BJ (cell line): ENCODE results near the gene SLX4IP. TPM values are rescaled to one million over a fixed set of nuclear protein-coding genes. Genes with fewer than 3 reads are reported as not detected.

Experiments
- CTCF ChIA-PET: fragments of 350-600 bp; formaldehyde crosslinking; extraction: SDS; loops from one replicate; lab custom pipeline; 2021; ENCODE audit warnings: antibody characterized with exemption, inconsistent platforms; lab: Yijun Ruan, JAX
- POLR2A ChIA-PET: fragments of 300-600 bp; sonication (Branson Sonifier 250); formaldehyde crosslinking; extraction: SDS; loops from one replicate; lab custom pipeline; 2021; ENCODE audit warnings: antibody characterized with exemption; lab: Charles Lee
- DNase-seq: peaks from one replicate; pipeline ENCODE4 v3.0.0-alpha.2; 2011; ENCODE audit warnings: low read depth
- H3K27me3 ChIP-seq: 2 replicates; pipeline ENCODE4 v1.6.0; 2011; ENCODE audit warnings: low read length; ENCODE audit not compliant: control insufficient read depth, insufficient read depth
- H3K36me3 ChIP-seq: 2 replicates; pipeline ENCODE4 v1.5.1; 2011; ENCODE audit warnings: low read length; ENCODE audit not compliant: control insufficient read depth, insufficient read depth
- H3K4me3 ChIP-seq: 2 replicates; pipeline ENCODE4 v1.5.1; 2011; ENCODE audit warnings: low read depth, mild to moderate bottlenecking, control low read depth, low read length
- polyA plus RNA-seq: library from polyadenylated mRNA; depleted of rRNA; stranded (reverse); fragments of >200 nt; gene quantifications from 2 replicates; pipeline ENCODE4 v1.2.3, GENCODE V29; 2011
- TF ChIP-seq, protein P1 (sequence below): IDR thresholded peaks from 2 replicates; pipeline ENCODE4 v1.5.1; 2011; ENCODE audit warnings: low read depth, mild to moderate bottlenecking, control low read depth, inconsistent platforms, low read length, moderate library complexity; ENCODE audit not compliant: insufficient read depth

SLX4IP gene
- polyA plus RNA-seq, 1 experiment, result 1.6 TPM

DNA sequence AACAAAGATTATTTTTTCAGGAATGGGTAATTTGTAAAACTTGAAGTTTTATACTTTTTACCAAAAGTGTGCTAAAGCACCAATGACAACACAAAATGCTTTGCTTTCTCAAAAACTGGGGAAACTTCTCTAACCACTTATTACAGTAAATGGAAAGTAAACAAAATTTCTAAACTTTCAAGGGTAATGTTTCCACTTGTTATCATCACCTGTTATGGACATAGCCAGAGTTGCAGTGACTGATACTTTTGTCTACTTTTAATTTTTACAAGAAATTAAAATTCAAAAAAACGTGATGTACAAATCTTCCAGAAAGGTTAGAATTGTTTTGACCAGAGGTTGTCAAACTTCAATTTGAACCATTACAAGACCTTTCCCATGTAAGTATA lies 138.8 kb downstream of the SLX4IP start:
- no peaks in the 10 kb centered on the region for H3K27me3 ChIP-seq
- DNase-seq, result no peak
- H3K4me3 ChIP-seq, result no peak overlapping the region
- H3K36me3 ChIP-seq, result no peaks in the 10 kb centered on the region
- ChIA-PET CTCF (no interaction called here), POLR2A (no interaction called here)
- TF ChIP-seq, protein P1, sequence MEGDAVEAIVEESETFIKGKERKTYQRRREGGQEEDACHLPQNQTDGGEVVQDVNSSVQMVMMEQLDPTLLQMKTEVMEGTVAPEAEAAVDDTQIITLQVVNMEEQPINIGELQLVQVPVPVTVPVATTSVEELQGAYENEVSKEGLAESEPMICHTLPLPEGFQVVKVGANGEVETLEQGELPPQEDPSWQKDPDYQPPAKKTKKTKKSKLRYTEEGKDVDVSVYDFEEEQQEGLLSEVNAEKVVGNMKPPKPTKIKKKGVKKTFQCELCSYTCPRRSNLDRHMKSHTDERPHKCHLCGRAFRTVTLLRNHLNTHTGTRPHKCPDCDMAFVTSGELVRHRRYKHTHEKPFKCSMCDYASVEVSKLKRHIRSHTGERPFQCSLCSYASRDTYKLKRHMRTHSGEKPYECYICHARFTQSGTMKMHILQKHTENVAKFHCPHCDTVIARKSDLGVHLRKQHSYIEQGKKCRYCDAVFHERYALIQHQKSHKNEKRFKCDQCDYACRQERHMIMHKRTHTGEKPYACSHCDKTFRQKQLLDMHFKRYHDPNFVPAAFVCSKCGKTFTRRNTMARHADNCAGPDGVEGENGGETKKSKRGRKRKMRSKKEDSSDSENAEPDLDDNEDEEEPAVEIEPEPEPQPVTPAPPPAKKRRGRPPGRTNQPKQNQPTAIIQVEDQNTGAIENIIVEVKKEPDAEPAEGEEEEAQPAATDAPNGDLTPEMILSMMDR, result no peak

DNA sequence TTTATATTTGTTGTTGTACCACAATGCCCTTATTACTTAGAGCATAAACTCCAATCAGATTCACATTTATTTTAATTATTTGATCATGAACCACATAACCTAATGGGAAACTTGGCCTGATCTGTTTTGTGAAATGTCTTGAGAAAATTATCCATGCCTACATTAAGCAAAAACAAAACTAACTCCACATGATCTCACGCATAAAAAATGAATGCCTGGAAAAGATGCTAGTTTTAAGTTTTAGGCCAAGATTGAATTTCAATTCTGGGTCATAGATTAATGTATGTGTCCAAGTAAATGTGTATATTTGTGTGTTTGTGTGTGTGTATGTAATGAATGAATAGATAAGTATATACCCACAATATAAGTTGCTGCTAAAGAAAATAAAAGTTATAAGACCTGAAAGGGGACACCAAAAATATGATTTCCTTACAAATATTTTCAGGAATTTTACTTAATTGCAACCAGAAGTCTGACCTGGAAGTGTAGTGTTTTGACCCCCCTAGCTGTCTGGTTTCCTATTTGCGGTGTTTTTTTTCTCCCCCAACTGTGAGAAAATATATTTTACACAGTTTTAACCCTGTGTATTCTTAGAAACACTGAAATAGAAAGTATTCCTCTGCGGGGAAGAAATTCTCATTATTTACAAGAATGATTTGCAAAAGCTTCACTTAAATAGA lies 141.4 kb downstream of the SLX4IP start:
- POLR2A ChIA-PET, result no interaction called here
- CTCF ChIA-PET, result interaction anchor here (0.6 to 1.2 kb wide), 3 partner anchors 11 to 72 kb away, joined by 3 to 4 read pairs (median 3); no protein-coding TSS in a partner anchor
- TF ChIP-seq, protein P1, result no peak
- no peak for DNase-seq
- no peak overlapping the region for H3K4me3 ChIP-seq
- no peaks in the 10 kb centered on the region; the same call in 1 of the 2 replicates for H3K27me3 ChIP-seq
- H3K36me3 ChIP-seq, result no peaks in the 10 kb centered on the region

DNA sequence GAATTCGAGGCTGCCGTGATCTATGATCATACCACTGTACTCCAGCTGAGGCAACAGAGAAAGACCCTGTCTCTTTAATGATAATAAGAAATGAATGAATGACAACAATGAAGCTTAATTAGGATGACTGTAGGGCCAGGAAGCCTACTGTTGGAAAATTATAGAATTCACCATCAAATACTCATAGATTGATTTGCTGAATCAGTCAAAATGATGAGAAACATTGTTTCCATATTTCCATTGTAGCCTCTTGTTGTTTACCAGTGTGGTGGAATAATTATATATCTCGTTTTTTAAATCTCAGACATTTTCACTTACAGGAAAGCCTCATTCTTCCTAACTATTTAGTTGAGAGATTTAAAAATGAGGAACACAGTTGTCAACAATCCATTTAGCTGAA lies 142.5 kb downstream of the SLX4IP start:
- POLR2A ChIA-PET, result no interaction called here
- TF ChIP-seq, protein P1, result no peak
- H3K36me3 ChIP-seq, result no peaks in the 10 kb centered on the region
- no peak overlapping the region for H3K4me3 ChIP-seq
- CTCF ChIA-PET, result interaction anchor here (0.8 kb wide), 1 partner anchor 12 kb away, joined by 4 read pairs; no protein-coding TSS in a partner anchor
- no peak for DNase-seq
- no peaks in the 10 kb centered on the region; the same call in 1 of the 2 replicates for H3K27me3 ChIP-seq

DNA sequence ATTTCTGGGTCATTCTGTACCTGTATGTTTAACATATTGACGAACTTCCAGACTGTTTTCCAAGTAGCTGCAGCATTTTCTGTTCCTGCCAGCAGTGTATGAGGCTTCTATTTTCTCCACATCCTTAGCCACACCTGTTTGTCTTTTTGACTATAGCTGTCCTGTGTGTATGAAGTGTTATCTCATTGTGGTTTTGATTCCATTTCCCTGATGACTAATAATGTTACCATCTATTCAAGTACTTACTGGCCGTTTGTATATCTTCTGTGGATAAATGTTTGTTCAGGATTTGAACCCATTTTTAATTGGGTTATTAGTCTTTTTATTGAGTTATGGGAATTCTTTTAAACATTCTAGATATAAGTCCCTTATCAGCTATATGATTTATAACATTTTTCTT lies 143.5 kb downstream of the SLX4IP start:
- CTCF ChIA-PET, result no interaction called here
- H3K36me3 ChIP-seq, result no peaks in the 10 kb centered on the region
- no peaks in the 10 kb centered on the region; the same call in 1 of the 2 replicates for H3K27me3 ChIP-seq
- TF ChIP-seq, protein P1, result no peak
- no peak for DNase-seq
- POLR2A ChIA-PET, result no interaction called here
- no peak overlapping the region for H3K4me3 ChIP-seq

DNA sequence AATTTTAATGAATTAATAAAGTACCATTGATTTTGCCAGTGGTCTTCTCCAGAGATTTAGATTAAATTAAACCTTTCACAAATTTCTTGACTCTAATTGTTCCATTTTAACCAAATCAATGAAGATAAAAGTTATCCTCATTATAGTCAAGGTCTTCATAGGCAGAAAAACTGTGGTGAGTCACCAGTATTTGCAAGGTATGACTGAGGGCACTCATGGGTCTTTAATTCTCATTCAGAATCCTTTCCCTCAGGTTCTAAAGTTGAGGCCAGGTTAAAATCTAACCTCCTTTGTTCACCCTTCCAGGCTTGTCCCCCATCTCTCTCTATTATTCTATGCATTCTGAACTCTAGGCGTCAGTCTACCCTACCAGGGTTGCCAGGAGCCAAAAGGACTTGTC lies 144.8 kb downstream of the SLX4IP start:
- POLR2A ChIA-PET, result no interaction called here
- TF ChIP-seq, protein P1, result no peak

More for the DNA sequence above, 144.8 kb downstream of the SLX4IP start:
- no peak for DNase-seq
- CTCF ChIA-PET, result interaction anchor here (0.9 kb wide), 1 partner anchor 27 kb away, joined by 3 read pairs; no protein-coding TSS in a partner anchor
- Histone ChIP-seq H3K36me3 (no peaks in the 10 kb centered on the region), H3K4me3 (no peak overlapping the region), H3K27me3 (no peaks in the 10 kb centered on the region; the same call in 1 of the 2 replicates)
